Osteoblast (primary cell): ENCODE measurements around the gene ZC3H18. TPM values are rescaled to one million over a fixed set of nuclear protein-coding genes. Genes with fewer than 3 reads are reported as not detected.

ENCODE experiments used
- DNase-seq: peaks from one replicate; pipeline ENCODE4 v3.0.0; 2011; ENCODE audit warnings: low spot score, mixed read lengths; ENCODE audit not compliant: insufficient read length; ENCODE audit errors: missing footprints
- H2AFZ ChIP-seq: 2 replicates; pipeline ENCODE4 v1.6.0; 2011; ENCODE audit warnings: mild to moderate bottlenecking, low read length
- H3K27ac ChIP-seq: 2 replicates; pipeline ENCODE4 v1.5.1; 2011; ENCODE audit warnings: mild to moderate bottlenecking, low read depth, low read length, moderate library complexity
- H3K27me3 ChIP-seq: 2 replicates; pipeline ENCODE4 v1.6.0; 2012; ENCODE audit warnings: mild to moderate bottlenecking, control low read depth, inconsistent platforms, low read length, moderate library complexity; ENCODE audit not compliant: insufficient read depth
- H3K36me3 ChIP-seq: 2 replicates; pipeline ENCODE4 v1.5.1; 2011; ENCODE audit warnings: mild to moderate bottlenecking, low read length, control low read depth, moderate library complexity; ENCODE audit not compliant: insufficient read depth
- H3K4me1 ChIP-seq: 2 replicates; pipeline ENCODE4 v1.5.1; 2011; ENCODE audit warnings: mild to moderate bottlenecking, low read length, control low read depth, moderate library complexity; ENCODE audit not compliant: insufficient read depth
- H3K4me2 ChIP-seq: 2 replicates; pipeline ENCODE4 v1.6.0; 2011; ENCODE audit warnings: mild to moderate bottlenecking, low read length; ENCODE audit not compliant: insufficient read depth
- H3K4me3 ChIP-seq: fragments of 200-600 bp; sonication (generic); 3 replicates; pipeline ENCODE4 v1.5.1; 2012; ENCODE audit warnings: mild to moderate bottlenecking, low read length, inconsistent platforms; ENCODE audit not compliant: insufficient read depth
- H3K79me2 ChIP-seq: 2 replicates; pipeline ENCODE4 v1.6.0; 2012; ENCODE audit warnings: mild to moderate bottlenecking, low read length, control low read depth, inconsistent platforms; ENCODE audit not compliant: insufficient read depth
- H3K9me3 ChIP-seq: 2 replicates; pipeline ENCODE4 v1.5.1; 2011; ENCODE audit warnings: low read depth, low read length, control low read depth
- H4K20me1 ChIP-seq: 2 replicates; pipeline ENCODE4 v1.6.0; 2012; ENCODE audit warnings: mild to moderate bottlenecking, low read length, control low read depth; ENCODE audit not compliant: insufficient read depth
- CTCF ChIP-seq: IDR thresholded peaks from 2 replicates; pipeline ENCODE4 v1.5.1; 2011; ENCODE audit warnings: mild to moderate bottlenecking, low read depth, low read length, moderate library complexity; ENCODE audit errors: extremely low read depth
- total RNA-seq: library from RNA; depleted of rRNA; stranded (reverse); fragments of >200 nt; gene quantifications from 2 replicates; pipeline ENCODE4 v1.2.3, GENCODE V29; 2012

Gene ZC3H18
- total RNA-seq, 1 donor, result 10.9 TPM

GRCh38 chr16:88659160-88659559 is 89.0 kb downstream of the ZC3H18 start:
- TF ChIP-seq CTCF, result no peak
- peaks cover 8% of the 10 kb centered on the region for H3K36me3 ChIP-seq
- no peak overlapping the region for H2AFZ ChIP-seq
- peaks cover 8% of the 10 kb centered on the region for H4K20me1 ChIP-seq
- H3K27me3 ChIP-seq, result no peaks in the 10 kb centered on the region
- no peak overlapping the region for H3K27ac ChIP-seq
- H3K4me3 ChIP-seq, result no peak overlapping the region
- H3K4me1 ChIP-seq, result peaks cover 3% of the 10 kb centered on the region
- H3K9me3 ChIP-seq, result no peaks in the 10 kb centered on the region
- peak; percentile 62 for DNase-seq
- H3K4me2 ChIP-seq, result no peak overlapping the region
- H3K79me2 ChIP-seq, result peaks cover 46% of the 10 kb centered on the region

GRCh38 chr16:88661468-88661867 is 91.3 kb downstream of the ZC3H18 start:
- no peaks in the 10 kb centered on the region for H3K27me3 ChIP-seq
- no peak for TF ChIP-seq CTCF
- peaks cover 8% of the 10 kb centered on the region for H4K20me1 ChIP-seq
- peaks cover 46% of the 10 kb centered on the region for H3K79me2 ChIP-seq
- no peak overlapping the region for H2AFZ ChIP-seq
- no peaks in the 10 kb centered on the region for H3K36me3 ChIP-seq
- no peak overlapping the region for H3K4me2 ChIP-seq
- no peaks in the 10 kb centered on the region for H3K9me3 ChIP-seq
- no peak overlapping the region for H3K4me3 ChIP-seq
- H3K27ac ChIP-seq, result no peak overlapping the region
- peaks cover 3% of the 10 kb centered on the region for H3K4me1 ChIP-seq
- peak; percentile 60 for DNase-seq

- Histone ChIP-seq H3K79me2 (peaks cover 43% of the 10 kb centered on the region), H3K4me2 (peak overlapping the region; percentile 87), H3K36me3 (no peaks in the 10 kb centered on the region), H3K4me1 (peaks cover 3% of the 10 kb centered on the region), H2AFZ (peak overlapping the region; percentile 90), H3K27ac (peak overlapping the region; percentile 83), H3K27me3 (no peaks in the 10 kb centered on the region), H3K4me3 (peak overlapping the region; percentile 91), H4K20me1 (peaks cover 8% of the 10 kb centered on the region), H3K9me3 (no peaks in the 10 kb centered on the region)
- TF ChIP-seq CTCF, result no peak
- peak; percentile 82 for DNase-seq
These were observed 92.1 kb downstream of the ZC3H18 start for GRCh38 chr16:88662222-88662842.

GRCh38 chr16:88662843-88663606 is 92.8 kb downstream of the ZC3H18 start, which contains the start of gene MVD:
Gene MVD (minus strand): TSS chr16:88663091. CDS start chr16:88663080, 11 bp downstream.
- H2AFZ ChIP-seq, result peak within 1 kb of the TSS; percentile 95
- DNase-seq, result peak; percentile 100
- peaks cover 8% of the 10 kb centered on the region for H4K20me1 ChIP-seq
- no peak for TF ChIP-seq CTCF
- peak within 1 kb of the TSS; percentile 91 for H3K4me3 ChIP-seq
- peaks cover 3% of the 10 kb centered on the region for H3K4me1 ChIP-seq
- H3K36me3 ChIP-seq, result no peaks in the 10 kb centered on the region
- H3K9me3 ChIP-seq, result no peaks in the 10 kb centered on the region
- H3K4me2 ChIP-seq, result peak within 1 kb of the TSS; percentile 87
- H3K27me3 ChIP-seq, result no peaks in the 10 kb centered on the region
- peak within 1 kb of the TSS; percentile 83 for H3K27ac ChIP-seq
- H3K79me2 ChIP-seq, result peaks cover 43% of the 10 kb centered on the region
